Liver (tissue), 9 donors: ENCODE measurements around the gene TBCD. TPM values are rescaled to one million over a fixed set of nuclear protein-coding genes. Genes with fewer than 3 reads are reported as not detected.

ENCODE experiments used
- DNase-seq: peaks from one replicate; pipeline ENCODE4 v3.0.0-alpha.2; 2017; ENCODE audit warnings: low spot score
- H3K27ac ChIP-seq, 2 donors: one replicate each; pipeline ENCODE4 v1.7.0; 2013; ENCODE audit warnings: inconsistent platforms in 2 of 2, low read length in 2 of 2, control low read depth in 1 of 2, low read depth in 1 of 2, mild to moderate bottlenecking in 1 of 2
- H3K27me3 ChIP-seq, 4 donors: one replicate each; pipeline versions ENCODE4 v1.6.1 to v1.7.0; 2013; ENCODE audit warnings: low read length in 3 of 4, inconsistent platforms in 1 of 4, mild to moderate bottlenecking in 1 of 4, moderate library complexity in 1 of 4; ENCODE audit not compliant: control insufficient read depth in 4 of 4, insufficient read depth in 4 of 4
- H3K36me3 ChIP-seq, 4 donors: one replicate each; pipeline versions ENCODE4 v1.6.1 to v1.7.0; 2013; ENCODE audit warnings: low read length in 3 of 4, mild to moderate bottlenecking in 3 of 4, low read depth in 1 of 4, moderate library complexity in 1 of 4; ENCODE audit not compliant: control insufficient read depth in 4 of 4, insufficient read depth in 3 of 4
- H3K4me1 ChIP-seq, 4 donors: one replicate each; pipeline versions ENCODE4 v1.6.1 to v1.7.0; 2013; ENCODE audit warnings: low read length in 3 of 4, mild to moderate bottlenecking in 3 of 4, moderate library complexity in 1 of 4; ENCODE audit not compliant: control insufficient read depth in 4 of 4, insufficient read depth in 4 of 4
- H3K4me3 ChIP-seq, 3 donors: one replicate each; pipeline versions ENCODE4 v1.6.1 to v1.7.0; 2013; ENCODE audit warnings: low read length in 3 of 3, control low read depth in 1 of 3, low read depth in 1 of 3, mild to moderate bottlenecking in 1 of 3
- H3K9ac ChIP-seq, 2 donors: one replicate each; pipeline ENCODE4 v1.7.0; 2013; ENCODE audit warnings: low read length in 2 of 2, mild to moderate bottlenecking in 2 of 2, moderate library complexity in 2 of 2, control low read depth in 1 of 2, low read depth in 1 of 2
- H3K9me3 ChIP-seq, 4 donors: one replicate each; pipeline versions ENCODE4 v1.6.1 to v1.7.0; 2013; ENCODE audit warnings: low read length in 3 of 4; ENCODE audit not compliant: control insufficient read depth in 4 of 4
- CTCF ChIP-seq: fragments of 150-350 bp; IDR thresholded peaks from 2 replicates; pipeline ENCODE4 v1.5.1; 2017; ENCODE audit warnings: improper control_type of control experiment, low read depth, low read length; ENCODE audit not compliant: missing input control
- FOXA1 ChIP-seq: IDR thresholded peaks from 2 replicates; pipeline ENCODE4 v1.6.1; 2016; ENCODE audit warnings: antibody characterized with exemption
- FOXA2 ChIP-seq: IDR thresholded peaks from 2 replicates; pipeline ENCODE4 v1.6.1; 2016; ENCODE audit warnings: antibody characterized with exemption
- HNF4A ChIP-seq, 2 donors: conservative IDR thresholded peaks; 2 replicates each; pipeline ENCODE4 v1.6.1; 2016; ENCODE audit warnings: antibody characterized with exemption in 2 of 2, mild to moderate bottlenecking in 2 of 2
- HNF4G ChIP-seq: IDR thresholded peaks from 2 replicates; pipeline ENCODE4 v1.6.1; 2016; ENCODE audit warnings: antibody characterized with exemption
- JUND ChIP-seq, 2 donors: IDR thresholded peaks; 2 replicates each; pipeline ENCODE4 v1.6.1; 2016; ENCODE audit warnings: antibody characterized with exemption in 2 of 2
- MAX ChIP-seq: IDR thresholded peaks from 2 replicates; pipeline ENCODE4 v1.6.1; 2016; ENCODE audit warnings: antibody characterized with exemption
- NR2F2 ChIP-seq: IDR thresholded peaks from 2 replicates; pipeline ENCODE4 v1.6.1; 2016; ENCODE audit warnings: antibody characterized with exemption
- RAD21 ChIP-seq, 2 donors: IDR thresholded peaks; 2 replicates each; pipeline ENCODE4 v1.6.1; 2016; ENCODE audit warnings: antibody characterized with exemption in 2 of 2, mild to moderate bottlenecking in 2 of 2
- REST ChIP-seq: IDR thresholded peaks from 2 replicates; pipeline ENCODE4 v1.6.1; 2016; ENCODE audit warnings: antibody characterized with exemption, mild to moderate bottlenecking
- RXRA ChIP-seq, 2 donors: IDR thresholded peaks; 2 replicates each; pipeline ENCODE4 v1.6.1; 2017 to 2018; ENCODE audit warnings: antibody characterized with exemption in 2 of 2, mild to moderate bottlenecking in 1 of 2
- SP1 ChIP-seq: IDR thresholded peaks from 2 replicates; pipeline ENCODE4 v1.6.1; 2018; ENCODE audit warnings: antibody characterized with exemption, mild to moderate bottlenecking
- TAF1 ChIP-seq: conservative IDR thresholded peaks from 2 replicates; pipeline ENCODE4 v1.6.1; 2016; ENCODE audit warnings: antibody characterized with exemption, mild to moderate bottlenecking
- YY1 ChIP-seq: IDR thresholded peaks from 2 replicates; pipeline ENCODE4 v1.6.1; 2016; ENCODE audit warnings: antibody characterized with exemption, mild to moderate bottlenecking
- ZBTB33 ChIP-seq: IDR thresholded peaks from 2 replicates; pipeline ENCODE4 v1.6.1; 2016; ENCODE audit warnings: antibody characterized with exemption
- WGBS: extraction: QIAGEN DNeasy Blood & Tissue Kit; methylation state at CpG from one replicate; pipeline ENCODE4 v1.1.7; 2013; 5-methylcytosine and 5-hydroxymethylcytosine counted together
- polyA plus RNA-seq, 2 donors: library from polyadenylated mRNA; stranded (reverse) in 1 of 2; unstranded in 1 of 2; fragments of 200-250 nt in 1 of 2; fragments of >200 nt in 1 of 2; fragmentation: Nextera tagmentation in 1 of 2; extraction: Ambion mirVana in 1 of 2; gene quantifications; one replicate each; pipeline versions ENCODE4 v1.2.1 to v1.2.3, GENCODE V29; 2013 to 2015
- total RNA-seq, 2 donors: library from RNA; depleted of rRNA; stranded (reverse); fragments of >200 nt; gene quantifications; one replicate each; pipeline ENCODE4 v1.2.3, GENCODE V29; 2014
- donor health status: healthy.
- donor health status: healthy.
- donor health status: healthy.
- donor health status: healthy.
- donor health status: healthy.

TBCD gene
- total and polyA plus RNA-seq, 4 donors, result 29.8 to 42.2 (median 33.0) TPM

- H3K9me3 ChIP-seq, result no peaks in the 10 kb centered on the region
- DNase-seq, result no peak
- 93% methylated on average over 19 of the region's 19 CpGs for WGBS
Observed at GRCh38 chr17:82961366-82962162, 209.7 kb downstream of the TBCD start.

GRCh38 chr17:82962163-82962720 is 210.4 kb downstream of the TBCD start:
- no peaks in the 10 kb centered on the region for H3K9me3 ChIP-seq
- H3K27me3 ChIP-seq, result no peaks in the 10 kb centered on the region
- H3K9ac ChIP-seq, result no peak overlapping the region
- no peak overlapping the region for H3K4me3 ChIP-seq
- H3K27ac ChIP-seq, result no peak overlapping the region
- peaks cover 0 to 4% (median 0%) of the 10 kb centered on the region in 4 donors for H3K4me1 ChIP-seq
- whole genome bisulfite sequencing, result 86% methylated on average over 21 of the region's 21 CpGs
- H3K36me3 ChIP-seq, result peaks cover 0 to 3% (median 0%) of the 10 kb centered on the region in 4 donors
- DNase-seq, result no peak
- TF ChIP-seq REST, result no peak
- TF ChIP-seq HNF4A (conservative IDR thresholded peaks at IDR 0.05), result no peak
- no peak for TF ChIP-seq MAX
- TF ChIP-seq RAD21 (IDR thresholded peaks at IDR 0.05), result no peak
- TF ChIP-seq CTCF, result no peak
- no peak for TF ChIP-seq YY1
- TF ChIP-seq HNF4G, result no peak
- no peak for TF ChIP-seq NR2F2
- TF ChIP-seq RXRA (IDR thresholded peaks at IDR 0.05), result no peak
- TF ChIP-seq FOXA1, result no peak
- no peak for TF ChIP-seq TAF1

More at GRCh38 chr17:82961366-82962162, 209.7 kb downstream of the TBCD start:
- no peak overlapping the region for H3K27ac ChIP-seq
- peaks cover 0 to 4% (median 0%) of the 10 kb centered on the region in 4 donors for H3K4me1 ChIP-seq
- peaks cover 0 to 3% (median 0%) of the 10 kb centered on the region in 4 donors for H3K36me3 ChIP-seq
- TF ChIP-seq RXRA (IDR thresholded peaks at IDR 0.05) (no peak), JUND (IDR thresholded peaks at IDR 0.05) (no peak), ZBTB33 (no peak), SP1 (no peak), NR2F2 (no peak), HNF4A (conservative IDR thresholded peaks at IDR 0.05) (no peak), FOXA2 (no peak), CTCF (no peak)
- no peak overlapping the region for H3K9ac ChIP-seq
- H3K27me3 ChIP-seq, result no peaks in the 10 kb centered on the region
- H3K4me3 ChIP-seq, result no peak overlapping the region
